Neural cell (in vitro differentiated cells): ENCODE results near the gene UQCC3. TPM values are rescaled to one million over a fixed set of nuclear protein-coding genes. Genes with fewer than 3 reads are reported as not detected.

Source experiments
- H2AFZ ChIP-seq: fragments of 200-600, 300-800 bp; sonication (generic), shearing (Covaris generic); 2 replicates; pipeline ENCODE4 v1.6.0; 2014; ENCODE audit warnings: low read depth, mild to moderate bottlenecking, antibody characterized with exemption, low read length, moderate library complexity
- H3F3A ChIP-seq: fragments of 200-600 bp; shearing (Covaris generic); 2 replicates; pipeline ENCODE4 v1.6.1; 2016; ENCODE audit warnings: mild to moderate bottlenecking, moderate library complexity, mixed read lengths, antibody characterized with exemption, low read length; ENCODE audit not compliant: insufficient read depth, poor library complexity, severe bottlenecking
- H3K27ac ChIP-seq: fragments of 200-600, 300-800 bp; sonication (generic), shearing (Covaris generic); 2 replicates; pipeline ENCODE4 v1.5.1; 2014; ENCODE audit warnings: mild to moderate bottlenecking, low read length, moderate library complexity
- H3K27me3 ChIP-seq: fragments of 300-800, 200-600 bp; sonication (generic), shearing (Covaris generic); 2 replicates; pipeline ENCODE4 v1.6.0; 2014; ENCODE audit warnings: mild to moderate bottlenecking, low read depth, low read length, moderate library complexity; ENCODE audit not compliant: insufficient read depth
- H3K36me3 ChIP-seq: fragments of 300-800, 200-600 bp; sonication (generic), shearing (Covaris generic); 2 replicates; pipeline ENCODE4 v1.5.1; 2014; ENCODE audit warnings: mild to moderate bottlenecking, antibody characterized with exemption, low read length, moderate library complexity; ENCODE audit not compliant: insufficient read depth
- H3K4me2 ChIP-seq: fragments of 300-800, 200-600 bp; sonication (generic), shearing (Covaris generic); 2 replicates; pipeline ENCODE4 v1.6.0; 2014; ENCODE audit warnings: mild to moderate bottlenecking, low read length
- H3K4me3 ChIP-seq: fragments of 300-800, 200-600 bp; sonication (generic), shearing (Covaris generic); 2 replicates; pipeline ENCODE4 v1.5.1; 2014; ENCODE audit warnings: mild to moderate bottlenecking, low read length, moderate library complexity
- H3K79me2 ChIP-seq: fragments of 200-600 bp; shearing (Covaris generic); replicated peaks from 2 replicates; pipeline ENCODE4 v1.6.0; 2014; ENCODE audit warnings: mild to moderate bottlenecking, low read length, moderate library complexity; ENCODE audit not compliant: insufficient read depth
- H3K9ac ChIP-seq: fragments of 300-800, 200-600 bp; sonication (generic), shearing (Covaris generic); 2 replicates; pipeline ENCODE4 v1.6.1; 2016; ENCODE audit warnings: mild to moderate bottlenecking, low read length, mixed read lengths
- H3K9me2 ChIP-seq: fragments of 200-600 bp; shearing (Covaris generic); 2 replicates; pipeline ENCODE4 v1.6.1; 2016; ENCODE audit warnings: mild to moderate bottlenecking, low read length, mixed read lengths; ENCODE audit not compliant: insufficient read depth
- H3K9me3 ChIP-seq: fragments of 200-600, 300-800 bp; sonication (generic), shearing (Covaris generic); 2 replicates; pipeline ENCODE4 v1.6.1; 2016; ENCODE audit warnings: mild to moderate bottlenecking, mixed run types, low read length, moderate library complexity, mixed read lengths
- H4K20me1 ChIP-seq: fragments of 200-600 bp; shearing (Covaris generic); 2 replicates; pipeline ENCODE4 v1.6.1; 2016; ENCODE audit warnings: mild to moderate bottlenecking, mixed run types; ENCODE audit not compliant: insufficient read depth
- EP300 ChIP-seq: fragments of 450-650 bp; conservative IDR thresholded peaks from 2 replicates; pipeline ENCODE4 v1.6.1; 2014; ENCODE audit warnings: antibody characterized with exemption, mild to moderate bottlenecking, moderate library complexity; ENCODE audit not compliant: poor library complexity, severe bottlenecking
- EZH2 ChIP-seq: fragments of 200-600, 300-800 bp; shearing (Covaris generic), sonication (generic); IDR thresholded peaks from 2 replicates; pipeline ENCODE4 v1.6.1; 2014; ENCODE audit warnings: antibody characterized with exemption, low read length, borderline replicate concordance, mild to moderate bottlenecking; ENCODE audit not compliant: insufficient read depth, poor library complexity, severe bottlenecking
- MXI1 ChIP-seq: fragments of 450-650 bp; conservative IDR thresholded peaks from 2 replicates; pipeline ENCODE4 v1.6.1; 2014; ENCODE audit warnings: antibody characterized with exemption, mild to moderate bottlenecking; ENCODE audit not compliant: poor library complexity, severe bottlenecking
- POLR2AphosphoS5 ChIP-seq: IDR thresholded peaks from 2 replicates; pipeline ENCODE4 v1.6.1; 2012
- RAD21 ChIP-seq: fragments of 450-650 bp; conservative IDR thresholded peaks from 2 replicates; pipeline ENCODE4 v1.6.1; 2014; ENCODE audit warnings: antibody characterized with exemption, mild to moderate bottlenecking, moderate library complexity
- SMC3 ChIP-seq: fragments of 450-650 bp; conservative IDR thresholded peaks from 2 replicates; pipeline ENCODE4 v1.6.1; 2014; ENCODE audit warnings: antibody characterized with exemption, mild to moderate bottlenecking, moderate library complexity; ENCODE audit not compliant: poor library complexity
- TAF1 ChIP-seq: IDR thresholded peaks from 2 replicates; pipeline ENCODE4 v1.6.1; 2012; ENCODE audit warnings: low read depth
- polyA plus RNA-seq: library from polyadenylated mRNA; depleted of rRNA; stranded (reverse); fragments of >200 nt; gene quantifications from 2 replicates; pipeline ENCODE4 v1.2.3, GENCODE V29; 2014
- TF ChIP-seq, protein P1 (sequence below): fragments of 450-650 bp; IDR thresholded peaks from 2 replicates; pipeline ENCODE4 v1.5.1; 2014; ENCODE audit warnings: antibody characterized with exemption, mild to moderate bottlenecking, moderate library complexity; ENCODE audit not compliant: poor library complexity, severe bottlenecking
- TF ChIP-seq, protein P2 (sequence below): IDR thresholded peaks from 2 replicates; pipeline ENCODE4 v1.6.1; 2012; ENCODE audit warnings: borderline replicate concordance

UQCC3 gene
- polyA plus RNA-seq, 1 donor from 2014 or later, result 8.4 TPM

DNA sequence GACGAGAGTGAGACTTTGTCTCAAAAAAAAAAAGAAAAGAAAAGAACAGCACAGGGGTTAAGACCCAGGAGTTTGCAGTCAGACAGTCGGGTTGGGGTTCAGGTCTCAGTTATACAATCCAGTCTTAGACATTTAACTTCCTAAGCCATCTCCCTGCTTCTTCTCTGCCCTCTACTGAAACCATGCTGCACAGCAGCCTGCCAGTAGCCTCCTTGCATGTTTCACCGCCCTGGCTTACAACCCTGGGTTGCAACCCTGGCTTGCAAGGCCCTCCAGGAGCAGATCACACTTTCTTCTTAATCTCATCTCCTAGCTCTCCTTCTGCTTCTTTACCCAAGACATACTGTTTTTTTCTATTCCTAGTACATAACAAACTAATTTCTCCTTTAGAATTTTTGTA is 43.8 kb upstream of the UQCC3 start:
- H3K9me3 ChIP-seq, result no peaks in the 10 kb centered on the region
- peaks cover 2% of the 10 kb centered on the region for H3F3A ChIP-seq
- H3K36me3 ChIP-seq, result no peaks in the 10 kb centered on the region
- no peaks in the 10 kb centered on the region for H4K20me1 ChIP-seq
- H2AFZ ChIP-seq, result no peak overlapping the region
- no peaks in the 10 kb centered on the region for H3K79me2 ChIP-seq
- no peak overlapping the region for H3K4me3 ChIP-seq
- H3K9ac ChIP-seq, result no peak overlapping the region
- TF ChIP-seq SMC3 (no peak), RAD21 (no peak), EP300 (no peak), MXI1 (no peak), TAF1 (no peak), EZH2 (no peak)
- TF ChIP-seq, protein P1, sequence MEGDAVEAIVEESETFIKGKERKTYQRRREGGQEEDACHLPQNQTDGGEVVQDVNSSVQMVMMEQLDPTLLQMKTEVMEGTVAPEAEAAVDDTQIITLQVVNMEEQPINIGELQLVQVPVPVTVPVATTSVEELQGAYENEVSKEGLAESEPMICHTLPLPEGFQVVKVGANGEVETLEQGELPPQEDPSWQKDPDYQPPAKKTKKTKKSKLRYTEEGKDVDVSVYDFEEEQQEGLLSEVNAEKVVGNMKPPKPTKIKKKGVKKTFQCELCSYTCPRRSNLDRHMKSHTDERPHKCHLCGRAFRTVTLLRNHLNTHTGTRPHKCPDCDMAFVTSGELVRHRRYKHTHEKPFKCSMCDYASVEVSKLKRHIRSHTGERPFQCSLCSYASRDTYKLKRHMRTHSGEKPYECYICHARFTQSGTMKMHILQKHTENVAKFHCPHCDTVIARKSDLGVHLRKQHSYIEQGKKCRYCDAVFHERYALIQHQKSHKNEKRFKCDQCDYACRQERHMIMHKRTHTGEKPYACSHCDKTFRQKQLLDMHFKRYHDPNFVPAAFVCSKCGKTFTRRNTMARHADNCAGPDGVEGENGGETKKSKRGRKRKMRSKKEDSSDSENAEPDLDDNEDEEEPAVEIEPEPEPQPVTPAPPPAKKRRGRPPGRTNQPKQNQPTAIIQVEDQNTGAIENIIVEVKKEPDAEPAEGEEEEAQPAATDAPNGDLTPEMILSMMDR, result no peak
- no peaks in the 10 kb centered on the region for H3K27me3 ChIP-seq
- H3K9me2 ChIP-seq, result no peaks in the 10 kb centered on the region
- H3K27ac ChIP-seq, result no peak overlapping the region
- H3K4me2 ChIP-seq, result no peak overlapping the region

DNA sequence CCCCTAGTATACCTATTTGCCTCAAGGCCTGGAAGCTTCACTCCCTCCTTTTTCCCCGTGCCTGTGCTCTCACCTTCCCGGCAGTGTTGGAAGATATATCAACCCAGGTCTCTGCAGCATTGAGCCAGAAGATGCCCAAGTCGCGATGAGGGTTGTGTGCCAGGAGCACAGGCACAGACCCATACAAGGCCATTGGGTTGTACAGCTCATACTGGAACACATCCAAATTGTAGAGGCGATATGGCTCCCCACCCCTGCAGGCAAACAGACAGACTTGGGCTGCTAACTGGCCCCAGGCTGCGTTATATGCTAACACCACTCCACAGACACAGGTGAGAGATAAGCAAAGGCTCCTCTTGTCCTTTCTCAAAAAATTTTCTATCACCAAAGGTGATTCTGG is 39.0 kb upstream of the UQCC3 start:
- Histone ChIP-seq H3K9ac (no peak overlapping the region), H3K4me2 (no peak overlapping the region)

DNA sequence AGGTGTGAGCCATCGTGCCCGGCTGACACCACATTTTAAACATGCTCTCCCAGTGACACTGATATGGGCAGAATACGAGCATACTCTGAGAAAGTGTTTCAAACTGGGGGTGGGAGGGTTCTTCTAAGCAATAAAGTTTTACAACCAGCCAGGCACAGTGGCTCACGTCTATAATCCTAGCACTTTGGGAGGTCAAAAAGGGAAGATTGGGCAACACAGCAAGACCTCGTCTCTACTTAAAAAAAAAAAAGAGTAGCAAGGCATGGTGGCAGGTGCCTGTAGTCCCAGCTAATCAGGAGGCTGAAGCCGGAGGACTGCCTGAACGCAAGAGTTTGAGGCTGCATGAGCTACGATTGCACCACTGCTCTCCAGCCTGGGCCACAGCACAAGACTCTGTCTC is 27.3 kb upstream of the UQCC3 start:
- Histone ChIP-seq H3K27me3 (no peaks in the 10 kb centered on the region), H3K9me3 (no peaks in the 10 kb centered on the region), H3K9me2 (no peaks in the 10 kb centered on the region), H3K27ac (no peak overlapping the region), H3K36me3 (no peaks in the 10 kb centered on the region), H2AFZ (no peak overlapping the region), H3K79me2 (peaks cover 26% of the 10 kb centered on the region), H3K9ac (no peak overlapping the region), H3K4me3 (no peak overlapping the region), H4K20me1 (no peaks in the 10 kb centered on the region), H3K4me2 (no peak overlapping the region), H3F3A (no peaks in the 10 kb centered on the region)
- TF ChIP-seq, protein P1, result no peak
- TF ChIP-seq EP300 (no peak), SMC3 (no peak), POLR2AphosphoS5 (no peak), MXI1 (no peak), TAF1 (no peak), EZH2 (no peak), RAD21 (no peak)
- TF ChIP-seq, protein P2, sequence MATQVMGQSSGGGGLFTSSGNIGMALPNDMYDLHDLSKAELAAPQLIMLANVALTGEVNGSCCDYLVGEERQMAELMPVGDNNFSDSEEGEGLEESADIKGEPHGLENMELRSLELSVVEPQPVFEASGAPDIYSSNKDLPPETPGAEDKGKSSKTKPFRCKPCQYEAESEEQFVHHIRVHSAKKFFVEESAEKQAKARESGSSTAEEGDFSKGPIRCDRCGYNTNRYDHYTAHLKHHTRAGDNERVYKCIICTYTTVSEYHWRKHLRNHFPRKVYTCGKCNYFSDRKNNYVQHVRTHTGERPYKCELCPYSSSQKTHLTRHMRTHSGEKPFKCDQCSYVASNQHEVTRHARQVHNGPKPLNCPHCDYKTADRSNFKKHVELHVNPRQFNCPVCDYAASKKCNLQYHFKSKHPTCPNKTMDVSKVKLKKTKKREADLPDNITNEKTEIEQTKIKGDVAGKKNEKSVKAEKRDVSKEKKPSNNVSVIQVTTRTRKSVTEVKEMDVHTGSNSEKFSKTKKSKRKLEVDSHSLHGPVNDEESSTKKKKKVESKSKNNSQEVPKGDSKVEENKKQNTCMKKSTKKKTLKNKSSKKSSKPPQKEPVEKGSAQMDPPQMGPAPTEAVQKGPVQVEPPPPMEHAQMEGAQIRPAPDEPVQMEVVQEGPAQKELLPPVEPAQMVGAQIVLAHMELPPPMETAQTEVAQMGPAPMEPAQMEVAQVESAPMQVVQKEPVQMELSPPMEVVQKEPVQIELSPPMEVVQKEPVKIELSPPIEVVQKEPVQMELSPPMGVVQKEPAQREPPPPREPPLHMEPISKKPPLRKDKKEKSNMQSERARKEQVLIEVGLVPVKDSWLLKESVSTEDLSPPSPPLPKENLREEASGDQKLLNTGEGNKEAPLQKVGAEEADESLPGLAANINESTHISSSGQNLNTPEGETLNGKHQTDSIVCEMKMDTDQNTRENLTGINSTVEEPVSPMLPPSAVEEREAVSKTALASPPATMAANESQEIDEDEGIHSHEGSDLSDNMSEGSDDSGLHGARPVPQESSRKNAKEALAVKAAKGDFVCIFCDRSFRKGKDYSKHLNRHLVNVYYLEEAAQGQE, result no peak

More for the DNA sequence above, 39.0 kb upstream of the UQCC3 start:
- Histone ChIP-seq H2AFZ (no peak overlapping the region), H3K79me2 (no peaks in the 10 kb centered on the region), H3K36me3 (no peaks in the 10 kb centered on the region), H3K27ac (no peak overlapping the region), H4K20me1 (no peaks in the 10 kb centered on the region), H3K9me3 (no peaks in the 10 kb centered on the region), H3K4me3 (no peak overlapping the region), H3F3A (no peaks in the 10 kb centered on the region), H3K27me3 (no peaks in the 10 kb centered on the region), H3K9me2 (no peaks in the 10 kb centered on the region)
- no peak for TF ChIP-seq MXI1
